HepG2 (cell line): ENCODE data around the gene GGA1. TPM values are rescaled to one million over a fixed set of nuclear protein-coding genes. Genes with fewer than 3 reads are reported as not detected.

Experiments used
- HOXA3 ChIP-seq: sonication (generic); formaldehyde crosslinking; IDR thresholded peaks from 2 replicates; pipeline ENCODE4 v1.5.0; 2020; ENCODE audit warnings: missing genetic modification reagents
- NR2F1 ChIP-seq, 2 experiments: fragments of 450-650 bp in 1 of 2; formaldehyde crosslinking in 1 of 2; IDR thresholded peaks; 2 replicates each; pipeline versions ENCODE4 v1.5.0 to v1.6.1; 2016 to 2020; ENCODE audit warnings: mild to moderate bottlenecking in 1 of 2, missing compliant biosample characterization in 1 of 2, missing genetic modification reagents in 1 of 2, moderate library complexity in 1 of 2
- SNAPC2 ChIP-seq: sonication (generic); formaldehyde crosslinking; IDR thresholded peaks from 2 replicates; pipeline ENCODE4 v1.8.1; 2022; ENCODE audit warnings: mild to moderate bottlenecking, missing genetic modification reagents
- ZBTB40 ChIP-seq, 2 experiments: fragments of 450-650 bp in 1 of 2; sonication (generic) in 1 of 2; formaldehyde crosslinking in 1 of 2; IDR thresholded peaks; 2 replicates each; pipeline versions ENCODE4 v1.6.1 to v1.8.0; 2016 to 2022; ENCODE audit warnings: antibody characterized with exemption in 1 of 2, mild to moderate bottlenecking in 1 of 2, missing genetic modification reagents in 1 of 2
- ZFY ChIP-seq: sonication (generic); formaldehyde crosslinking; IDR thresholded peaks from 2 replicates; pipeline ENCODE4 v1.4.0; 2020; ENCODE audit warnings: missing genetic modification reagents
- ZNF3 ChIP-seq: IDR thresholded peaks from 2 replicates; pipeline ENCODE4 v1.7.0; 2017; ENCODE audit warnings: inconsistent platforms
- polyA plus RNA-seq, 8 experiments: library from polyadenylated mRNA; depleted of rRNA in 3 of 8; stranded (reverse) in 7 of 8; unstranded in 1 of 8; fragments of >200 nt; fragmentation: Illumina TruSeq in 4 of 8; extraction: Trizol in 4 of 8; gene quantifications; 2 replicates each; pipeline versions ENCODE4 v1.2.1 to v1.2.3, GENCODE V29; 2011 to 2016; ENCODE audit warnings: low read depth in 4 of 8, missing spikeins in 1 of 8, mixed read lengths in 1 of 8; ENCODE audit not compliant: insufficient read depth in 1 of 8
- total RNA-seq, 5 experiments: library from RNA; depleted of rRNA; stranded (reverse); fragments of >200 nt; fragmentation: Illumina TruSeq; extraction: Trizol; gene quantifications; 2 replicates each; pipeline ENCODE4 v1.2.3, GENCODE V29; 2016; ENCODE audit warnings: low read depth in 1 of 5
- TF ChIP-seq, protein P1 (sequence below): sonication (generic); formaldehyde crosslinking; IDR thresholded peaks from 2 replicates; pipeline ENCODE4 v1.5.1; 2020; ENCODE audit warnings: mild to moderate bottlenecking, moderate library complexity, missing genetic modification reagents

The GGA1 gene
- total and polyA plus RNA-seq, 2 of the 13 experiments (the other 11 are each of a cell fraction or from before 2014, with no cell fraction given), result 29.1 to 87.2 TPM

GRCh38 chr22:37601203-37601539 lies 7.5 kb upstream of the GGA1 start (continued):
- TF ChIP-seq ZBTB40 (IDR thresholded peaks at IDR 0.05) (no peak), ZBTB40 (CRISPR knock-in tag; IDR thresholded peaks at IDR 0.05) (0 out of 2 replicates have a peak, but pooled peaks have one; percentile 14), ZFY (0 out of 2 replicates have a peak, but pooled peaks have one; percentile 2), ZNF3 (CRISPR knock-in tag) (no peak), HOXA3 (0 out of 2 replicates have a peak, but pooled peaks have one; percentile 1), NR2F1 (CRISPR knock-in tag; IDR thresholded peaks at IDR 0.05) (peak in 1 of 2 experiments; percentile 41; a peak in 1 of 4 replicates), SNAPC2 (CRISPR knock-in tag) (no peak)
- TF ChIP-seq, protein P1, sequence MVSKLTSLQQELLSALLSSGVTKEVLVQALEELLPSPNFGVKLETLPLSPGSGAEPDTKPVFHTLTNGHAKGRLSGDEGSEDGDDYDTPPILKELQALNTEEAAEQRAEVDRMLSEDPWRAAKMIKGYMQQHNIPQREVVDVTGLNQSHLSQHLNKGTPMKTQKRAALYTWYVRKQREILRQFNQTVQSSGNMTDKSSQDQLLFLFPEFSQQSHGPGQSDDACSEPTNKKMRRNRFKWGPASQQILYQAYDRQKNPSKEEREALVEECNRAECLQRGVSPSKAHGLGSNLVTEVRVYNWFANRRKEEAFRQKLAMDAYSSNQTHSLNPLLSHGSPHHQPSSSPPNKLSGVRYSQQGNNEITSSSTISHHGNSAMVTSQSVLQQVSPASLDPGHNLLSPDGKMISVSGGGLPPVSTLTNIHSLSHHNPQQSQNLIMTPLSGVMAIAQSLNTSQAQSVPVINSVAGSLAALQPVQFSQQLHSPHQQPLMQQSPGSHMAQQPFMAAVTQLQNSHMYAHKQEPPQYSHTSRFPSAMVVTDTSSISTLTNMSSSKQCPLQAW (CRISPR knock-in tag), result 0 out of 2 replicates have a peak, but pooled peaks have one; percentile 16
